Measurements from ENCODE around the gene UBE2Q1. TPM values are rescaled to one million over a fixed set of nuclear protein-coding genes. Genes with fewer than 3 reads are reported as not detected.

UBE2Q1 gene
- total RNA-seq, 2 donors from 2014 or later: 24.7 to 43.7 TPM

GRCh38 chr1:154603317-154603716 lies 44.9 kb upstream of the UBE2Q1 start:
- no peak overlapping the region for H3K27ac ChIP-seq
- WGBS: 58% methylated on average over 2 of the region's 2 CpGs

GRCh38 chr1:154599658-154600057 lies 41.2 kb upstream of the UBE2Q1 start:
- TF ChIP-seq POLR2A (IDR thresholded peaks at IDR 0.05): no peak
- no peak for TF ChIP-seq POLR2AphosphoS5 (IDR thresholded peaks at IDR 0.05)
- TF ChIP-seq CTCF (IDR thresholded peaks at IDR 0.05): no peak
- H3K4me1 ChIP-seq (replicated peaks): no peaks in the 10 kb centered on the region
- H3K36me3 ChIP-seq: peaks cover 15 to 23% of the 10 kb centered on the region in 2 donors
- no peaks in the 10 kb centered on the region for H3K9me3 ChIP-seq
- intact Hi-C loops (cut with DNase I): no loop called here
- 73% methylated on average over 3 of the region's 3 CpGs for WGBS
- DNase-seq (ENCODE audit: low spot score): no peak
- no peak overlapping the region for H3K4me3 ChIP-seq
- no peaks in the 10 kb centered on the region for H3K27me3 ChIP-seq (replicated peaks; ENCODE audit: insufficient read depth)
- H3K27ac ChIP-seq: no peak overlapping the region

More at GRCh38 chr1:154603317-154603716, 44.9 kb upstream of the UBE2Q1 start:
- no peak for TF ChIP-seq POLR2AphosphoS5 (IDR thresholded peaks at IDR 0.05)
- Histone ChIP-seq H3K27me3 (replicated peaks; ENCODE audit: insufficient read depth) (no peaks in the 10 kb centered on the region), H3K4me1 (replicated peaks) (no peaks in the 10 kb centered on the region), H3K36me3 (peaks cover 4% of the 10 kb centered on the region in 2 donors), H3K9me3 (no peaks in the 10 kb centered on the region), H3K4me3 (no peak overlapping the region)
- intact Hi-C loops (cut with DNase I): no loop called here
- DNase-seq (ENCODE audit: low spot score): no peak

- TF ChIP-seq POLR2AphosphoS5 (IDR thresholded peaks at IDR 0.05) (no peak), CTCF (IDR thresholded peaks at IDR 0.05) (no peak), POLR2A (IDR thresholded peaks at IDR 0.05) (no peak)
- Histone ChIP-seq H3K4me3 (no peak overlapping the region), H3K4me1 (replicated peaks) (no peaks in the 10 kb centered on the region), H3K27ac (no peak overlapping the region), H3K9me3 (no peaks in the 10 kb centered on the region), H3K36me3 (peaks cover 15 to 23% of the 10 kb centered on the region in 2 donors), H3K27me3 (replicated peaks; ENCODE audit: insufficient read depth) (no peaks in the 10 kb centered on the region)
- no peak for DNase-seq (ENCODE audit: low spot score)
- WGBS: 59% methylated on average over 3 of the region's 3 CpGs
- intact Hi-C loops (cut with DNase I): no loop called here
These were observed 40.6 kb upstream of the UBE2Q1 start for GRCh38 chr1:154598871-154599635.

GRCh38 chr1:154595621-154596020 lies 37.2 kb upstream of the UBE2Q1 start:
- DNase-seq (ENCODE audit: low spot score): no peak
- WGBS: 78% methylated on average over 1 of the region's 1 CpG
- Histone ChIP-seq H3K4me1 (replicated peaks) (no peaks in the 10 kb centered on the region), H3K27me3 (replicated peaks; ENCODE audit: insufficient read depth) (no peaks in the 10 kb centered on the region), H3K9me3 (no peaks in the 10 kb centered on the region), H3K4me3 (no peak overlapping the region), H3K27ac (no peak overlapping the region), H3K36me3 (peaks cover 10 to 26% of the 10 kb centered on the region in 2 donors)
- TF ChIP-seq POLR2AphosphoS5 (IDR thresholded peaks at IDR 0.05): no peak
- TF ChIP-seq CTCF (IDR thresholded peaks at IDR 0.05): no peak
- TF ChIP-seq POLR2A (IDR thresholded peaks at IDR 0.05): no peak
- intact Hi-C loops (cut with DNase I): no loop called here

GRCh38 chr1:154594811-154595210 lies 36.3 kb upstream of the UBE2Q1 start:
- DNase-seq (ENCODE audit: low spot score): no peak
- intact Hi-C loops (cut with DNase I): no loop called here
- WGBS: 81% methylated on average over 7 of the region's 7 CpGs
- Histone ChIP-seq H3K4me3 (no peak overlapping the region), H3K36me3 (peaks cover 10 to 32% of the 10 kb centered on the region in 2 donors), H3K9me3 (no peaks in the 10 kb centered on the region), H3K4me1 (replicated peaks) (no peaks in the 10 kb centered on the region), H3K27me3 (replicated peaks; ENCODE audit: insufficient read depth) (no peaks in the 10 kb centered on the region), H3K27ac (no peak overlapping the region)
- TF ChIP-seq CTCF (IDR thresholded peaks at IDR 0.05) (no peak), POLR2AphosphoS5 (IDR thresholded peaks at IDR 0.05) (no peak), POLR2A (IDR thresholded peaks at IDR 0.05) (no peak)
